ENCODE data around the gene TSGA10IP.
A peak's percentile ranks its signal among the peaks of the same experiment; 100 is the strongest.

TSGA10IP gene

DNA sequence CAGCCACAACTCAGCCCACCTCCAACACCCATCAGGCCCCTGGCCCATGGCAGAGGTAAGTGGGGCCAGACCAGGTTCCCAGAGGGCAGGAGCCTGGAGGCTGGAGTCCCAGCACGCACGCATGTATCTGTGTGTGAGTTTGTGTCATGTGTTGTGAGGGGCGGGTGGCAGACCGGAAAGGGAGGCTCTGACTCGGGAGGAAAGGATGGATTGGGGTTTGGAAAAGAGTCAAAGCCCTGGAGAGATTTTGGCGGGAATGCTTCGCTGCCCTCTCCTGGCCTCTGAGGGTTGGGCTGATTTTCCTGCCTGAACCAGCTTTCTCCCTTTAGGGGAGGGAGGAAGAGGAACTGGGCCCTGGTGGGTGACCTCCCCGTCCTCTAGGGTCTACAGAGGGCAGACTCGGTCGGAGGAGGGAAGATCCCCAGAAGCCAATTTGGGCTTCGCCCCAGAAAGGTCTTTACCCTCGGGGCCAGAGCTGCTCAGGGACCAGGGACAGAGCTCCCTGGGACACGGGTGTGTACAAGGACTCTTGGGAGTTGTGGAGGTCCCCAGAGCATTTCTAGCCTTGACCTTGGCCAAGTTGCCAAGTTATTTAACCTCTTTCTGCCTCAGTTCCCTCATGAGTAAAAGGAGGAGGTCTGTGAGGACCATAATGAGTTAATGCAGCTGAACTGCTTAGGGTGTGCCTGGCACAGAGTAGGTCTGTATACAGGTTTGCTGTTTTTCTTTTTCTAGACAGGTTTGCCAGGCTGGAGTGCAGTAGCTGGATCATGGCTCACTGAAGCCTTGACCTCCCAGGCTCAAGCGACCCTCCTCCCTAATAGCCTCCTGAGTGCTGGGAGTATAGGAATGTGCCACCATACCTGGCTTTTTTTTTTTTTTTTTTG, 33.4 kb upstream of the TSGA10IP start:
- Mint-ChIP-seq H3K27me3 (ENCODE audit: low read depth) (peaks cover 2% of the 10 kb centered on the region), H3K27ac (no peak overlapping the region), H3K4me1 (ENCODE audit: low read depth) (peaks cover 22% of the 10 kb centered on the region), H3K36me3 (ENCODE audit: low read depth) (peaks cover 11% of the 10 kb centered on the region), H3K4me3 (no peak overlapping the region), H3K9me3 (no peaks in the 10 kb centered on the region)

DNA sequence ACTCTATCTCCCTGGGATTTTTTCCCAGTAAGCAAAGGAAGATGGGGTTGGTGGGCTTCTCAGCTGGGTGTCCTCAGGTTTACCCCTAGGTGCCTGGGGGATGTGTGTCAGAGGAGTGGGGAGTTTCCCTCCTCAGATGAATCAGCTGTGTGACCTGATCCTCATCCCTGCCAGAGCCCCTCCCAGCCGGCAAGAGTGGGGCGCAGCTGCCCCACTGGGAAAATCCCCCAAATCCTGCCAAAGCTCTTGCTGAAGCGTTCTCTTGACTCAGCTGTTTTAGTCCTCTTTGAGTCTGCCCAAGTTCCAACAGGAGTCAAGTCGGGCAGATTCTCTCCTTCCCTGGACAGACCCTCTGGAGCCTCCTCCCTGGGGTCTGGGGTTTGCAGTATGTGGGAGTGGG, 32.4 kb upstream of the TSGA10IP start:
- Mint-ChIP-seq H3K27ac (no peak overlapping the region), H3K36me3 (ENCODE audit: low read depth) (peaks cover 12% of the 10 kb centered on the region), H3K4me3 (no peak overlapping the region), H3K4me1 (ENCODE audit: low read depth) (peaks cover 26% of the 10 kb centered on the region), H3K27me3 (ENCODE audit: low read depth) (no peaks in the 10 kb centered on the region), H3K9me3 (no peaks in the 10 kb centered on the region)

DNA sequence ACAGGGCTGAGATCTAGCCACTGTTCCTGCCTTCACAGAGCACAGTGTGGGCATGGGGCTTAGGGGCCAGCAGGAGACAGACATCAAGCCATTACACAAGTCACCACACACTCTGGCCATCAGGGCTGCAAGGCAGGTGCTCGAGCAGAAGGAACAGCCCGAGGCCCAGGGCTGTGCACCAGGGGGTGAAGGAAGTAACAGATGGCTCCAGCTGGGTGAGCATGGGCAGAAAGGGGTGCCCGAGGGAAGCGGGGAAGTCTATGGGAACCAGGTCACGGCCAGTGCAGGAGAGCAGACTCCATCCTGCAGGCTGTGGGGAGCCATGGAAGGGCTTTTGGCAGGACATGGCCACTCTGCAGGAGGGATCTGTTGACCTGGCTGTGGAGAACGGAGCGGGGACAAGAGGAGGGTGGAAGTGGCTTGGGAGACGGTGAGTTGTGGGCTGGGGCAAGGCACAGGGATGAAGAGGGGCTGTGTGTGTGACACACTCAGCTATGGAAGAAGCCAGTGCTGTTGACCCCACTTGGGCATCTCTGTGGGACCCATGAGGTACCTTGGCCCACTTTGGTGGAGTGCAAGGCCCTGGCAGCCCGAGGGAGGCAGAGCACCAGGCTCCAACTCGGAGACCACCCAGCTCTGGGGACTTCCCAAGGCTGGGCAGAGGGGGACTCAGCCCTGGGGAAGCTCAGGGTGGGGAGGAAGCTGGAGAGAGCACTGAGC, 30.0 kb upstream of the TSGA10IP start:
- peak overlapping the region; percentile 44 for H3K4me3 Mint-ChIP-seq
- no peaks in the 10 kb centered on the region for H3K27me3 Mint-ChIP-seq (ENCODE audit: low read depth)
- H3K4me1 Mint-ChIP-seq (ENCODE audit: low read depth) = peaks cover 21% of the 10 kb centered on the region
- no peak overlapping the region for H3K27ac Mint-ChIP-seq
- H3K36me3 Mint-ChIP-seq (ENCODE audit: low read depth) = peaks cover 15% of the 10 kb centered on the region
- H3K9me3 Mint-ChIP-seq = no peaks in the 10 kb centered on the region

DNA sequence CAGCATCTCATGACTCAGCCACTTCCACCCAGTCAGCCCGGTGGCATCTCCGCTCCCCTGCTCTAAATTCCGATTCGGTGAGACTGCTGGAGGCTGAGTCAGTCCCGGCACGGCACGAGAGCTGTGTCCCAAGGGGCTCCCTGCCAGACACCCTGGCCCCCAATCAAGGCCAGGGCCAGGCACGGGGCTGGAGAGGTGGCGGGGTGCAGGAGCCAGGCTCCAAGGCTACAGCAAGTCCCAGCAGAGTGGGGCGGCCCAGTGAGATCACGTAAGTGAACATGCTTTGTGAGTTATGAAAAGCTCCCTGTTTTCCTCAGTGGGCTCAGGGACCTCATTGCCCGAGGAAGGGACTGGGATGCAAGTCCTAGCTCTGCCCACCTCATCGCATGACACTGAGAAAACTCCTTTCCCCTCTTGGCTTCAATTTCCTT, 29.4 kb upstream of the TSGA10IP start:
- Mint-ChIP-seq H3K36me3 (ENCODE audit: low read depth) (peaks cover 15% of the 10 kb centered on the region), H3K4me1 (ENCODE audit: low read depth) (peaks cover 21% of the 10 kb centered on the region), H3K27ac (no peak overlapping the region), H3K9me3 (no peaks in the 10 kb centered on the region), H3K27me3 (ENCODE audit: low read depth) (no peaks in the 10 kb centered on the region), H3K4me3 (no peak overlapping the region)

DNA sequence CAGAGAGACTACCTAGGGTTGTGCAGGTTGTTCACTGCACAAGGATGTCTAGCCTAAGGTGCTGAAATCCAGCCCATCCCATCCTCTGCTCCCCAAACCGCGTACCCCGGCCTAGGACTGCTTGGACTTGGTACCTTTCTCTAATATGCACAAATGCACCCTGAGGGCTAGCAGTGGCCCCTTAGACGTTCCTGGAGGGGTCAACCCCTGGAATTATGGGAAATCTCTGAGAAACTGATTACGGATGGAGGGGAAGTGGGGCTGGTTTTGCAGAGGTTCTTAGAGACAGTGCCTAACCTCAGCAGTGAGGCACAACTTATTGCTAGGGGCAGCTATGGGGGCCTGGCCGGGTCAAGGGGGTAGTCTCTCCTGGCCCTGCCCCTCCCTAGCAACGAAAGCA, 28.9 kb upstream of the TSGA10IP start:
- Mint-ChIP-seq H3K27ac (no peak overlapping the region), H3K27me3 (ENCODE audit: low read depth) (no peaks in the 10 kb centered on the region), H3K36me3 (ENCODE audit: low read depth) (peaks cover 15% of the 10 kb centered on the region), H3K4me1 (ENCODE audit: low read depth) (peaks cover 20% of the 10 kb centered on the region), H3K4me3 (peak overlapping the region; percentile 85), H3K9me3 (no peaks in the 10 kb centered on the region)

DNA sequence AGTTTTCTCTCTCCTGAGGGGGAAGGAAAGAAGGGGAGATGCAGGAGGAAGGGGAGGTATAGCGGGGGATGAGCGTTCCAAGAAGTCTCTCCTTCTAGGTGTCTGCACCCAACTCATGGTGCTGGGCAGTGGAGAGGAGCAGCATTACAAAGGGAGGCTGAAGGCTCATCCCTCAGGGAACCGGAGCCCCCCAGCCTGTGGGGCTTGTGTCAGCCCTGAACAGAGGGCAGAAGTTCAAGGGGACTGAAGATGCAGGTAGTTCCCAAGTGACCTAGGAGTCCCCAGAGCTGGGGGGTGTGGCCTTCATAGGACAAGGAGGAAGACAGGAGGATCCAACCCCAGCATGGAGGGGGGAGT, 28.2 kb upstream of the TSGA10IP start:
- no peaks in the 10 kb centered on the region for H3K9me3 Mint-ChIP-seq
- peak overlapping the region; percentile 85 for H3K4me3 Mint-ChIP-seq
- no peaks in the 10 kb centered on the region for H3K27me3 Mint-ChIP-seq (ENCODE audit: low read depth)
- peaks cover 20% of the 10 kb centered on the region for H3K4me1 Mint-ChIP-seq (ENCODE audit: low read depth)
- peaks cover 16% of the 10 kb centered on the region for H3K36me3 Mint-ChIP-seq (ENCODE audit: low read depth)
- no peak overlapping the region for H3K27ac Mint-ChIP-seq

DNA sequence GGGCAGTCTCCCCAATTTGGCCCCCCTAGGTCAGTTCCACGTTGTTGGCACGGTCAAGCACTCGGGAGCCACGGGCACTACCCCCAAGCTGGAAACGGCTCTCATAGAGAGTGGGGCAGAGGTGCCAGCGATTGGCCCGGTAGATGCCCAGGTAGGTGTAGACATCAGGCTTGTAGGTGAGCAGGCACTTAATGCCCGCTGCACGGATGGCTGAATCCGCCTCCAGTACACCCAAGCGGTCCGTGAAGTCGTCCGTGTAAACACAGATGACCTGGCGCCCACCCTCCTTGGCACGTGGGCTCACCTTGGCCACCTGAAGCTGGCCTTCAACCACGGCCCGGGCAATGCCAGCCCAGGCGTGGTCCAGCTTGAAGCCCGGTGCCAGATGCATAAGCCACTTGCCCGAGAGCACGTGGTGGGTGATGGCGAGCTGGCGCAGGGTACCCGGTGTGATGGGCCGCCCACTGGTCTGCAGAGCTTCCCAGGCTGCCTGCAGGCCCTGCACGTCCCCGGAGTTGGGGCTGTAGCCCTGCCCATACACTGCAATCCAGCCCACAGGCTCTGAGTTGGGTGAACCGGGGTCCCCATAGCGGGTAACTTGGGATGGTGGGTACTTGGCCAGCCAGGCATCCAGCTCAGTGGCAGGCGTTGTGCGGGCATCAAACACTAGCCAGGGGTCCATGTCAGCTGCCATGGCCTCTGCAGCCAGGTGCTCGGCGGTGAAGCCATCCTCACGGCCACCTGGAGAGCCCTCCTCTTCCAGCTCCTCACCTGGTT, 27.7 kb upstream of the TSGA10IP start:
- Mint-ChIP-seq H3K27ac (no peak overlapping the region), H3K27me3 (ENCODE audit: low read depth) (no peaks in the 10 kb centered on the region), H3K36me3 (ENCODE audit: low read depth) (peaks cover 21% of the 10 kb centered on the region), H3K4me1 (ENCODE audit: low read depth) (peaks cover 20% of the 10 kb centered on the region), H3K9me3 (no peaks in the 10 kb centered on the region), H3K4me3 (peak overlapping the region; percentile 85)

DNA sequence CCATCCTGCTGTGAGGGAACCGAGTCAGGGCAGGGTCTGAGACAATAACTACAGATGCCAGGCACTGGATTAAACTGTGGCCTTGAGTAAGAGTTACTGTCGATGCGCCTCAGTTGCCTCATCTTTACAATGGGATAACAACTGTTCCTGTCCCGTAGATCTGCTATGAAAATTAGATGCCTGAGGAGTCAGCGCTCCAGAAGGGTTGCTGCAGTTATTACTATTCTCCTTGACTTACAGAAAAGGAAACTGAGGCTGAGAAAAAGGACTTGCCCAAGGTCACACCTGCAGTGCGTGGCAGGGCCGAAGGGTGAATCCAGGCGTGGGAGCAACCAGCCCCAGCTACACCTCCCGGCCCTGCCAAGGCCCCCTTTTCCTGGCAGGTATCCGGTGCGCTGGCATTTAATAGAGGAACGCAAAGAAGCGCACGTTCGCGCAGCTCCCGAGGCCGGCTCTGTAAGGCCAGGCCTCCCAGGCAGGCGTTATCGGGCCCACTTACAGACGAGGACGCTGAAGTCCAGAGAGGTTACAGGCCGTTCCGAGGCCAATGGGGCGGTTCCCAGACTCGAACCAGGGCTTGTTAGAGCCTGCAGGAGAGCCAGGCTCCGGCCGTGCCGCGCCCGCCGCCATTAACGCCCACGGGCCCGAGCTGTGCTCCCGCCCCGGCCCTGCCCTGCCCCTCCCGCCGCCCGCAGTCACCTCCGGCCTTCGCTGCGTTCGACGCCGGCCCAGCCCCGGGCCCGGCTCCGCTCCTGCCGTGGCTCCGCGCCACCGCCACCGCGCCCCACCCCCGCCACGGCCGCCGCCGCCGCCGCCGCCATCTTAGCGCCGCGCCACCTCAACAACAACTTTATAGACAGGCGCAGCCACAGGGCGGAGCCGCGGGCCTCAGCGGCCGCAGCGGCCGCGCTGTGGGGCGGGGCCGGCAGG, 26.8 kb upstream of the TSGA10IP start, which contains the start of gene C11orf68:
TSS of gene C11orf68 (minus strand) at position 852 of the 930 bp plus-strand sequence. CDS start at position 821, 31 bp downstream.
- peaks cover 22% of the 10 kb centered on the region for H3K4me1 Mint-ChIP-seq (ENCODE audit: low read depth)

DNA sequence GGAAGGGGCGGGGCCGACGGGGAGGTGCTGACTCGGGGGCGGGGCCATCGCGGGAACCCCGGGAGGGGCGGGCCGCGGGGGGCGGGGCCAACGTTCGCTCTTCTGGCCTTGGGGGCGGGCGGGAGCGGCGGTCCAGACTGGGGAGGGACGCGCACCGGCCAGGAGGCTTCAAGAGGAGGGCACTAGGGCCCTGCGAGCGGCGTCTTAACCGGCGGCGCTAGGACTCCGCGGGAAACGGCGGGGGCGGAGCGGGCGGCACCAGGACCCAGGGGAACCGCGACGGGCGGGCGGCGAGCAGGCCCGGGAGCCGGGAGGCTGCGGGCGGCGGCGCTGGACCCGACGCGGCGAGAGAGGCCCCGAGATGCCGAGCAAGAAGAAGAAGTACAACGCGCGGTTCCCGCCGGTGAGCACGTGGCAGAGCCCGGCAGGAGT, 26.1 kb upstream of the TSGA10IP start, which contains the start of gene DRAP1:
TSS of gene DRAP1 (plus strand) at position 286 of the 432 bp plus-strand sequence. CDS start at position 362, 76 bp downstream.
- Mint-ChIP-seq H3K4me3 (peak within 1 kb of the TSS; percentile 92), H3K27ac (peak within 1 kb of the TSS; percentile 86), H3K4me1 (ENCODE audit: low read depth) (peaks cover 22% of the 10 kb centered on the region), H3K27me3 (ENCODE audit: low read depth) (no peaks in the 10 kb centered on the region), H3K36me3 (ENCODE audit: low read depth) (peaks cover 29% of the 10 kb centered on the region), H3K9me3 (no peaks in the 10 kb centered on the region)

More for the DNA sequence above, 26.8 kb upstream of the TSGA10IP start, which contains the start of gene C11orf68:
- Mint-ChIP-seq H3K27me3 (ENCODE audit: low read depth) (no peaks in the 10 kb centered on the region), H3K9me3 (no peaks in the 10 kb centered on the region), H3K36me3 (ENCODE audit: low read depth) (peaks cover 29% of the 10 kb centered on the region), H3K27ac (peak within 1 kb of the TSS; percentile 86), H3K4me3 (peak within 1 kb of the TSS; percentile 92)

DNA sequence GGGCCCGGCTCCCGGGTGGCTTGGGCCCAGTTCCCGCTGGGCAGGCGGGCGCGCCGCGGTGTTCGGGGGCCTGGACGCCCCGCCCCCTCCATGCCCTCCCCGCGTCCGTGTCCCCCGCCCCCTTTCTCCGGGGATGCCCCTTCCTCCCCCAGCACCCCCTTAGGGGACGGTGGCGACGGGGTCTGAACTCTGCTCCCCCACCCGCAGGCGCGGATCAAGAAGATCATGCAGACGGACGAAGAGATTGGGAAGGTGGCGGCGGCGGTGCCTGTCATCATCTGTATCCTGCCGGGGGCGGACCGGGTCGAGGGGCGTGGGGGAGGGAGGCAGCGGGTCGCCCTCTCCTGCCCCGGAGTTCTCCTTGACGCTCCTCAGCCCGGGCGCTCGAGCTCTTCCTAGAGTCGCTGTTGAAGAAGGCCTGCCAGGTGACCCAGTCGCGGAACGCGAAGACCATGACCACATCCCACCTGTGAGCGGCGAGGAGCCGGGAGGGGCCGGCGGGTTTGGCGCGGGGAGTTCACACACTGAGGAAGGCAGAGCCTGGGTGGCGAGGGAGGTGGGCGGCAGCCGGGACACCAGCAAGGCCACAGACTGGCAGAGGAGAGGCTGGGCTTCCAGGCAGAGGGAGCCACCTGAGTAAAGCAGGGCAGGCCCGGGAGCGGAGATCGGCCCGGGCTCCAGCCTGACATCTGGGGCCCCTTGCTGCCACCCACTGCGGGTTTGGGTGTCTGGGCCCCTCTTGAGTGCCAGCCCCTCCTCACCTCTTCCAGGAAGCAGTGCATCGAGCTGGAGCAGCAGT, 25.5 kb upstream of the TSGA10IP start:
- Mint-ChIP-seq H3K27me3 (ENCODE audit: low read depth) (no peaks in the 10 kb centered on the region), H3K4me3 (peak overlapping the region; percentile 92), H3K9me3 (no peaks in the 10 kb centered on the region), H3K27ac (peak overlapping the region; percentile 86), H3K36me3 (ENCODE audit: low read depth) (peaks cover 29% of the 10 kb centered on the region), H3K4me1 (ENCODE audit: low read depth) (peaks cover 22% of the 10 kb centered on the region)

DNA sequence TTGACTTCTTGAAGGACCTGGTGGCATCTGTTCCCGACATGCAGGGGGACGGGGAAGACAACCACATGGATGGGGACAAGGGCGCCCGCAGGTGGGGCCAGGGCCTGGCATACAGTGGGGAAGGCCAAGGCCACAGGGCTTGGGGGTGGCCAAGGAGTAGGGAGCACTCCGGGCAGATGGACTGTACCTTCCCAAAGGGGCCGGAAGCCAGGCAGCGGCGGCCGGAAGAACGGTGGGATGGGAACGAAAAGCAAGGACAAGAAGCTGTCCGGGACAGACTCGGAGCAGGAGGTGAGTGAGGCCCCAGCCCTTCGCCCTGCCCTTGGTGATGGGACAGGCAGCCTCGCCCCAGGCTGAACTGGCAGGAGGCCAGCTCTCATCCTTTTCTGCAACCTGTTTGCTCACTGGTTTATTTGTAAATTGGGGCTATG, 24.9 kb upstream of the TSGA10IP start:
- Mint-ChIP-seq H3K9me3 (no peaks in the 10 kb centered on the region), H3K27ac (peak overlapping the region; percentile 86), H3K4me1 (ENCODE audit: low read depth) (peaks cover 16% of the 10 kb centered on the region), H3K27me3 (ENCODE audit: low read depth) (no peaks in the 10 kb centered on the region), H3K36me3 (ENCODE audit: low read depth) (peaks cover 24% of the 10 kb centered on the region), H3K4me3 (peak overlapping the region; percentile 92)

DNA sequence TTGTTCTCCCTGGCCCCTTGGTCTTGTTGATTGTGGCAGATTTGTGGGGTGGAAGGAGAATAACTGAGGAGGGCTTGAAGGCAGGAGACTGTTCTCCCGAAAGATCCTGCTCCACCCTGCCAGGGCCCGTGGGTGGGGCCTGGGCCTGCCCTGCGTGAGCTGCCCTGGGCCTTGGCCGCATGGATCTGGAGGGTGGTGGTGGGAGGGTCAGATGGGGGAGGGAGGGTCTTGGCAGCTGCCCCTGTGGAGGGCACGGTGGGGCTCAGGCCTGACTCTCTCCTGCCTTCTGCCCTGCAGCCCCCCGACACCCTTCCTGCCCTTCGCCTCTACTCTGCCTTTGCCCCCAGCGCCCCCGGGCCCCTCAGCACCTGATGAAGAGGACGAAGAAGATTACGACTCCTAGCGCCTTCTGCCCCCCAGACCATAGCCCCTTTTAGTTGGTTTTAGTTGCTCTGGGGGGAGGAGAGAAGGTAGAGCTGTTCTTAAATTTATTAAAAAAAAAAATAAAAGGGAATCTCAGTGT, 24.2 kb upstream of the TSGA10IP start:
- Mint-ChIP-seq H3K27ac (no peak overlapping the region), H3K4me1 (ENCODE audit: low read depth) (peaks cover 18% of the 10 kb centered on the region), H3K36me3 (ENCODE audit: low read depth) (peaks cover 24% of the 10 kb centered on the region)

More for the DNA sequence above, 24.2 kb upstream of the TSGA10IP start:
- no peaks in the 10 kb centered on the region for H3K27me3 Mint-ChIP-seq (ENCODE audit: low read depth)
- no peaks in the 10 kb centered on the region for H3K9me3 Mint-ChIP-seq
- H3K4me3 Mint-ChIP-seq = peak overlapping the region; percentile 92

Data from T-helper 1 cell treated with Interleukin-12 subunit alpha and Interleukin-12 subunit beta and Interleukin-4 antibody, amounts not matched to agents 30 μg/mL and 1 μg/mL, for 36 hours (primary cell).